T-helper 22 cell (primary cell): Measurements from ENCODE around the gene MT2A.
"Not testable (repeated sequence)": the region's sequence is repeated elsewhere in the genome, so short reads cannot be mapped to it uniquely, and the experiment has no call there.

Experiments
- DNase-seq: peaks from one replicate; pipeline ENCODE4 v3.0.0-alpha.2; 2020; ENCODE audit warnings: low read depth

Gene MT2A

DNA sequence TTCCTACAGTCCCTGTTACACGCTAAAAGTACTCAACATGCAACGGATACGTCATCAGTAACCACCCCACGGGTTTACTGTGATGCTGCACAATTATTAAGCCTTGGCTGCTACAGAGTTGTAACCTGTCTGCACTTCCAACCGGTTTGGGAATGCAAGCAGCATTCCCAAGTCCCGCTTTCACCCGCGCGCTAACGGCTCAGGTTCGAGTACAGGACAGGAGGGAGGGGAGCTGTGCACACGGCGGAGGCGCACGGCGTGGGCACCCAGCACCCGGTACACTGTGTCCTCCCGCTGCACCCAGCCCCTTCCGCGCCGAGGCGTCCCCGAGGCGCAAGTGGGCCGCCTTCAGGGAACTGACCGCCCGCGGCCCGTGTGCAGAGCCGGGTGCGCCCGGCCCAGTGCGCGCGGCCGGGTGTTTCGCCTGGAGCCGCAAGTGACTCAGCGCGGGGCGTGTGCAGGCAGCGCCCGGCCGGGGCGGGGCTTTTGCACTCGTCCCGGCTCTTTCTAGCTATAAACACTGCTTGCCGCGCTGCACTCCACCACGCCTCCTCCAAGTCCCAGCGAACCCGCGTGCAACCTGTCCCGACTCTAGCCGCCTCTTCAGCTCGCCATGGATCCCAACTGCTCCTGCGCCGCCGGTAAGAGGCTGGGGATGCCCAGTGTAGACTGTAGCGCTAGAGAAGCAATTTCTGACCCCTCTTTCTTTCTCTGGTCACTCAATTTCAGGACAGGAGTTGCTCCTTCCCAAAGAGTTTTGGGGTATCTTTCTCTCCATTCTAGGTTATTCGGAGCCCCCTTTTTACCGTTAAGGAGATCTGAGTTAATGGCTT lies at the start of gene MT2A:
TSS of gene MT2A (plus strand) at position 542 of the 833 bp plus-strand sequence. CDS start at position 614, 72 bp downstream.
- peak; percentile 75 for DNase-seq

DNA sequence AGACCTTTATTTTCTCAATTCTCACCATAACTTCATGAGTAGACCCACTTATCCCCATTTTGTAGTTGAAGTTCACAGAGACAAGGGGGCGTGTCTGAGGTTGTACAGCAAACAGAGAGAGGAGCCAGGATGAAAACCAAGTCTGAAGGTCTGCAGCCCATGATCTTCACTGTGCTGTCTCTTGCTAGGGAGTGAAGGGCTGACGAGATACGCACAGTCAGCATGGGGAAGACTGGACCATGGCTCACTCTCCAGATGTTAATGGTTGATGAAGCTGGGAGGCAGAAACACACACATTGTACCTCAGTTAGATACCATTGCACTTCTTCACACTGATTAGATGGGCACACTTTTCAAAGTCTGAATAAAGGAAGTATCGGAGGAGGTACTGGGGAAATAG lies 49.3 kb upstream of the MT2A start:
- DNase-seq, result no peak

DNA sequence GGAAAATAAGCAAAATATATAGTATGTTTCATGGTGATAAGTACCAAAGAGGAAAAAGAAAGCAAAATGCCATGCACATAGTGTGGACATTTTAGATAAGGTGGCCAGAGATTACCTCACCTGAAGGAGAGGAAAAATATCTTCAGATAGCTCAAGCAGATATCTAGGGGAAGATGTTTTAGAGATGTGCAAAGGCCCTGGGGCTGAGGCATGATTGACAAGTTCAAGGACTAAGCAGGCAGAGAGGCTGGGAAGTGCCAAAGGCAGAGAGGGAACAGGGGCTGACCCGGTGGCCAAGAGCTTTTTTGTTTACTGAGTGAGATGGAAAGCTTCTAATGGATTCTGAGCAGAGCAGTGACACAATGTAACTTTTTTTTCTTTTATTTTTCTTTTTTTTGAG lies 47.9 kb upstream of the MT2A start:
- no peak for DNase-seq

DNA sequence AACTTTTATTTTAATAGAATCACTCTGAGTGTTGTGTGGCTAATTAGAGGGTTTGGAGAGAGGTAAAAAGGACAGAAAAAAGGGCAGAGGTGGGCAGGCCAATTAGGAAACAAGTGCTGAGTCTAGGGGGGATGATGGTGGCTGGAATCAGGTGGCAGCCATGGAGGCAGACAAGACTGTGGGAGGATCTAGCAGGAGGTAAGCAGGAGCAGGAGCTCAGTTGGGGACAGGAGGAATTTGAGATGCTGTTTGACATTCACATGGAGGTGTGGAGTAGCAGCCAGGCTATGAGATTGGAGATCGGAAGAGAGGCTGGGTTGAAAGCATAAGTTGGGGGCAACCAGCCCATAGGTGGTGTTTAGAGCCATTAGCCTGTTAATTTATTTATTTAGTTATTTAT lies 47.3 kb upstream of the MT2A start:
- no peak for DNase-seq

DNA sequence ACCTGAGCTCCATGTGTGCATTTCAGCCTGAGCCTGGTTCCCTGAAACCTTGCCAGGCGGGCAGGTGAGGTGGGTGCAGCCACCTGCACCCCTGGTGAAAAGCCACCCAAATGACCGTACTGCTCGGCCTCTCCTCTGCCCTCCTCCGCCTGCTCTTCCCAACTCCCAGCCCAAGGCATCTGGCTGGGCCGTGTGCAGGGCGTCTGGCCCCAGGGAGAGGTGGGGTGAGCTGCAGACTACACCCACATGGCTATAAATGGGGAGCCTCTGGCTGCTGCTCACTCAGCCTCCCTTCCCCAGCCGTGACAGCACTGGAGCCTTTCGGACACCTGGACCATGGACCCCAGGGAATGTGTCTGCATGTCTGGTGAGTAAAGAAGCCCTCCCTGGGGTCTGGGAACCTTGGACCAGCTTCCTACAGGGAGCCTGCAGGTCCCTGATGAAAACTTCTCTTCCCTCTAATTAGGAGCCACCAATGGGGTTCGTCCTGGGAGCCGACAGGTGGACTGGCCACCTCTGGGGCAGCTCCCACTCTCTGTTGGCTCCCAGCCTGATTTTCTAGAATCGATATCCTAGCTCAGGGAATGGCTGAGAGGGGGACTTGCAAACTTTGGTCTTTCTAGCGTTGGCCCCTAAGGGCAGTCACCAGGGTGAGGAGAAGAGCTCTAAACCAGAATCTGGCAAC lies 43.4 kb upstream of the MT2A start, which contains the start of gene MT4:
TSS of gene MT4 (plus strand) at position 281 of the 685 bp plus-strand sequence. CDS start at position 337, 56 bp downstream.
- DNase-seq, result no peak

DNA sequence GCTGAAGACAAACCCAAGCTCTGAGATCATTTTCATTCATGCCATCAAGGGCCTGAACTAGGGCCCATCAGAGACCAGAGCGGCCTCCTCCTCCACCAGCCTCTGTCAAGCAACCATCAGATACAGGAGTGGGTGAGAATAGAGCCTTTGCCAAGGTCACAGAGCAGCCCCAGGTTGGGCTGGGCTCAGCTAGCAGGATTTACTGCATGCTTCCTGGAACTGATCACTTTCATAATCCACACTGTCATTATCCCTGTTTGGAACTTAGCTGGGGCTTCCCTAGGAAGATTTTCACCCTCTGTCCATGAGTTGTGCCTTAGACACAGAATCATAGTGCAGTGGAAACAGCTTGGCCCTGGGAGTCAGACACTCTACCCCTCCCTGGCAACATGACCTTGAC lies 38.4 kb upstream of the MT2A start:
- no peak for DNase-seq

DNA sequence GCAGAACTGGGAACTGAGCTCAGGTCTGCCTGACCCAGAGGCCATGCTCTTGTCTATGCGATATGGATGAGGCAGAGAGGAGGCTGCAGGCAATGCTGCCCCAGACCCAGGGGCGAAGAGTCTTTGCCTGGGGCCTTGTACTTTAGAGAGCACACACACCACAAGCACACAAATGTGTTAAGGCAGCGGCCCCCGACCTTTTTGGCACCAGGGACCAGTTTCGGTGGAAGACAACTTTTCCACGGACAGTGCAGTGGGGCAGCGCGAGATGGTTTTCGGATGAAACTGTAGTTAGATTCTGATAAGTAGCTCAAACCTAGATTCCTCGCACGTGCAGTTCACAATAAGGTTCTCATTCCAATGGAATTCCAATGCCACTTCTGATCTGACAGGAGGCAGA lies 36.9 kb upstream of the MT2A start:
- DNase-seq, result no peak

DNA sequence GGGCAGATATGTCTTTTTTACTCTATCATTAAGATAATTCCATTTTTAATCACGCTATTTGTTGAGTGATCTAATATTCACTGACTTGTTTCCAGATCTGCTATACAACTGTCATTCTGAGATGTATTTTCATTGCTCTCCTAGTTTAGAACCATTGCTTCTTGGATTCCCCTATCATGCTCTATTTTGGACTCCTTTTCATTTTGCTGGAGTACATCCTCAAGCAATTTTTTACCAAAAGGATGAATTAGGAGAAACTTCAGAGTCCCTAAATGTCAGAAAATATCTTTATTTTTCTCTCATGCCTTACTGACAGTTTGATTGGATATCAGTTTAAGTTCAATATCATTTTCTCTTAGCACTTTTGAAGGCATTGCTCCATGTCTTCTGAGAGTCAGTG lies 33.8 kb upstream of the MT2A start:
- DNase-seq, result no peak

DNA sequence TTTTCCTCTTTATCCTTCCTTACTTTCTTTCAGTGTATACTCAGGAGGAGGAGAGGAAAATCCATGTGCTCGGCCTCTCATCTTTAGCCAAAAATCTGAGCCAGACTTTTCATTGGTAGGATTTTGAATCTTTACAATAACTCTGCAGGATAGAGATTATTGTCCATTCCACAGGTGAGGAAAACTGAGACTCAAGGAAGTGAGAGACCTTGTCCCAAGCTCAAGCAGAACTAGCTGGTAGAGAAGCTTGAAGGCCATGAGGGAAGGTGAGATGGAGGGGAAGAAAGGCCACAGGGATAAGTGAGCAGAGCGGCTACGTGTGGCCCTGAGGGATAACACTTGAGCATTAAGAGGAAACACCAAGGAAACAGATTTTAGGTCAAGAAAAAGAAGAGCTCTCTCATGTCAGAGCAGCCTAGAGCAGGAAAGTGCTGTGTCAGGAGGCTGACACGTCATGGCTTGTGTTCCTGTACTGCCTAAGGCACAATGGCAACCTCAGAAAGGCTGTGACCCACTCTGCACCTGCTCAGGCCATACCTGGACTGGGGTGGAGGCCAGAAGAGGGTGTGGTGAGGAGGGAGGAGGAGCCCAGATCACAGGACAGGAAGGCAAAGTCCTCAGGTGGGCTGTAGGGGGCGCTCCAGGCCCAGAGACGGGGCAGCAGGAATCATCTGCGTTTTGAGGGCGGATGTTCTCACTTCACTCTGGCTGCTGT lies 31.6 kb upstream of the MT2A start:
- DNase-seq, result peak; percentile 65

DNA sequence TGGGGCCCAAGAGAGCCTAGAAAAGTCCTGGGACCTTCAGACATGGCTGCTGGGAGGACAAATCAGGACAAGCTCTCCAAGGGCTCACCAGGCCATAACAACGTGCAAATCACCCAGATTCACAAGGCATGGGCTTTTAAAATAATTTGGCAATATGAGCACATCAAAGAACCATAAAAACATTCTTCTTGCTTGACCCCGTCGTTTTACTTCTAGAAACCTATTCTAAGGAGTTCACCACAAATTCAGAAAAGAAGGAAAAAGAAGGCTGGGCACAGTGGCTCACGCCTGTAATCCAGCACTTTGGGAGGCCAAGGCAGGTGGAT lies 31.1 kb upstream of the MT2A start:
- DNase-seq, result no peak

DNA sequence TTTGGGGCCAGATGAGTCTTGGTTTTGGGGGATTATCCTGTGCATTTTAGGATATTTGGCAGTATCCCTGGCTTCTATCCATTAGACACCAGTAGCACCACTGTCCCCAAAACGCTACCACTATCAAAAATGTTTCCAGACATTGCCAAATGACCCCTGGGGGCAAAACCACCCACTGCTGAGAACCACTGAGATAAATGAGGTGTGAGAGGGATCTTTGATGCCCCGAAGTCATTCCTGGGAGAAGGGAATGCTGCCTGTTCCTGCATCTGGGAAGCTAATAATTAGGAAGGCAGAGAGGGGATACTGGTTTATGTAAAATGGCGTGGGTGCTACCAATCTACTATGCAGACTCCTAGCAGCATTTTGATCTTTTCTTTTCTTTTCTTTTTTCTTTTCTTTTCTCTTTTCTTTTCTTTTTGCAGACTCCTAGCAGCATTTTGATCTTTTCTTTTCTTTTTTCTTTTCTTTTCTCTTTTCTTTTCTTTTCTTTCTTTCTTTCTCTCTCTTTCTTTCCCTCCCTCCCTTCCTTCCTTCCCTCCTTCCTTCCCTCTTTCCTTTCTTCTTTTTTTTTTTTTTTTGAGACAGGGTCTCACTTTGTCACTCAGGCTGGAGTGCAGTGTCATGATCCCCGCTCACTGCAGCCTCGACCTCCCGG lies 27.9 kb upstream of the MT2A start:
- no peak for DNase-seq

DNA sequence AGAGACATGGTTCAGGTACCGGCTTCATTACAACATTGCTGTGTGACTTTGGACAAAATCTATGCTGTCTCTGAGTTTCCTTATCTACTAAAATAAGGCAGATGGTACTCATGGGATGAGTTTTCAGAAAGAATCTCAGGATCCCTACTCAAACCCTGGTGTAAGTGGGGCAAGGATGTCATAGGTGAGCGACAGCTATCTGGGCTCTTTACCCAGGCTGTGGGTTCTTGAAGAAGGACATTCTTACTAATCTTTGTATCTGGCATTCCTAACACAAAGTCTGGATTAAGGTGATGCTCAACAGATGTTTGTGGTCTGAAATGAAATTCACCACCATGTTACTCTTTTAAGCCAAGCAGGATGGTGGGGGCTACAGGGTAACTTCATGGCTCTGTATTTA lies 25.5 kb upstream of the MT2A start:
- not testable (repeated sequence) for DNase-seq

DNA sequence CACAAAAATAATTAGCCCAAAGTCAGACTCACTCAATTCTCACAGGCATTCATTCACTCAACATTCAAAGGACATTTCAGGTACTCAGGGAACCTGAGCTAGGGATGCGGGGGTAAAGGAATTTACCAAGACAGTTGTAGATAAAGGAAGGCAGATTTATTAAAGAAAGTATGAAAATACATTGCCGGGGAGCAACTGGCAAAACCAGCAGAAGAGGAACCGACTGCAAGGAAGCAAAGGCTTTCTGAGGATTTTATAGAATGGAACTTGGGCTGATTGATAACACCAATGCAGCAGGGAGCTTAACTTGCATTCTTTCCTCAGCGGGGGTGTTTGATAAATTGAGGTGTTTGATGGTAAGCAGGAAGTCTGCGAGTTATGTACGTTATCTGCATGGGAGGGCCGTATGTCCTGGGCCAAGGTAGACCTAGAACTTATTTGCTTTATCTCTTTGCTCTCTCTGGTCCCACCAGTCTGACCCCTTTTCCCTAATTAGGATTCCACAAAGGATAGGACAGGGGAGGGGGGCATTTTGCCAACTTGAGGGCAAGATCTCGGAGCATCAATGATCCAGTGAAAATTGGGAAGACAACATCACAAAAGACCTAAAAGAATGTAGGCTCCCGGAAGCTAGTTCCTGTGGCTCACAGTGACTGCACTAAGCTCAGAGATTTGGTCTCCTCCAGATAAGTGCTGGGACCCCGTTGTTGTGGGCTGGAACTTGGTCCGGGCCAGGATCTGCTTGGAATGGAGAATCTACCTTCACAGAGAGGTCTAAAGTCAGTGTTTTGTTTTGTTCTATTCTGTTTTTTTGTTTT lies 24.8 kb upstream of the MT2A start:
- DNase-seq, result no peak

DNA sequence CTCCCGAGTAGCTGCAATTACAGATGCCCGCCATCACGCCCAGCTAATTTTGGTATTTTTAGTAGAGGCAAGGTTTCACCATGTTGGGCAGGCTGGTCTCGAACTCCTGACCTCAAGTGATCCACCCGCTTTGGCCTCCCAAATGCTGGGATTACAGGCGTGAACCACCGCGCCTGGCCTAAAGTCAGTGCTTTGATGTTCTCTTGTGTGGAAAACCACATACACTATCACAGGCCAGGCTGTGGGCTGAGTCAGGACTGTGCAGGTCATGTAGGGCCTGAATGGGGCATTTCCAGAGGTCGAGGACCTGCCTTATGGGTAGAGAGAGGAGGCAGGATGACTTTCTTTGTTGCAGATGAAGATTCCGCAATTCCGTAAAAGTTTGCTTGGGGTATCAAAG lies 24.1 kb upstream of the MT2A start:
- no peak for DNase-seq

DNA sequence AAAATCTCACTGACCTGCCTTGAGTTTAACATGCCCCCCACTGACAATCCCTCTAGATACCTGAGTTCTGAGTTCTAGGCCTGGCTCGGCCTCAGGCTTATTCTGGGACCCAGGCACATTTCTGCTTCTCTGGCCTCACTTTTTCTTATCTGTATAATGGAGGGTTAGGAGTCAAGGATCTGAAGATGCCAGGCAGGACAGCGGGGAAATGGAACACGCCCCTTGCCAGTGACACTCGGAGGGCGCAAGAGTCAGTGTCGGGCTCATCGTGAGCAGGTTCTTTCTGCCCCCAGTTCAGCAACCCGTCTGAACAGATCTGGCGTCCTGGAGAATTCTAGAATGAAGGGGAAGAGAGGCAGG lies 19.6 kb upstream of the MT2A start:
- no peak for DNase-seq

DNA sequence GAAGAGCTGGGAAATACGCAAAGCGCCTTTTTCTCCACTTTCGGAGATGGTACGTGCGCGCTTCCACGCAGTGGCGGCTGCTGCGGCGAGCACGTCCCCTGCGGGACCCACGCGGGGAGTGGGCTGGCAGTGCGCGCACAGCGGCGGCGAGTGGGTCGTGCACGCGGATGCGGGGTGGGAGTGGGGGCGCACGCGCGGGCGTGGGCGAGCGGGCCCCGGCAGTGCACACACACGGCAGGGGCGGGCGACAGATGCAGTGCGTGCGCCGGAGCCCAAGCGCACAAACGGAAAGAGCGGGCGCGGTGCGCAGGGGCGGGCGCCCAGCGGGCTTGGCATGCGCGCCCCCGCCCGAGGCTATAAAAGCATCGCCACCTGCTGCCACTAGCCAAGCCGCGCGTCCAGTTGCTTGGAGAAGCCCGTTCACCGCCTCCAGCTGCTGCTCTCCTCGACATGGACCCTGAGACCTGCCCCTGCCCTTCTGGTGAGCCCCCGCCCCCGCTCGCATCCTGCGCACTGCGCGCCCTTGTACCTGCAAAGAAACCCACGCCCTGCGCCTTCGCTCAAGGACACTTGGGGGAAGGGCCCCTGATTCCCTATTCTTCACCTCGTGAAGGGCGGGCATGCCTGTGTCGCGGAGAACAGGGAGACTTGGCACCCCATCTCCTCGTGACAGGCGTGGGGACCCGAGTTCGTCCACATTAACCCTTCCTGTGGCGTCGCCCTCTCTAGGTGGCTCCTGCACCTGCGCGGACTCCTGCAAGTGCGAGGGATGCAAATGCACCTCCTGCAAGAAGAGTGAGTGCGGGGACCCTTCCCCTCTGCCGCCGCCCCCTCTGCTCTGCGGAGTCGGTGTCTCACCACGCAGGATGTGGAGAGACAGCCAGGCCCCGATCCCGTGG lies 19.0 kb upstream of the MT2A start, which contains the start of gene MT3:
TSS of gene MT3 (plus strand) at position 388 of the 899 bp plus-strand sequence. CDS start at position 451, 63 bp downstream.
- DNase-seq, result no peak

DNA sequence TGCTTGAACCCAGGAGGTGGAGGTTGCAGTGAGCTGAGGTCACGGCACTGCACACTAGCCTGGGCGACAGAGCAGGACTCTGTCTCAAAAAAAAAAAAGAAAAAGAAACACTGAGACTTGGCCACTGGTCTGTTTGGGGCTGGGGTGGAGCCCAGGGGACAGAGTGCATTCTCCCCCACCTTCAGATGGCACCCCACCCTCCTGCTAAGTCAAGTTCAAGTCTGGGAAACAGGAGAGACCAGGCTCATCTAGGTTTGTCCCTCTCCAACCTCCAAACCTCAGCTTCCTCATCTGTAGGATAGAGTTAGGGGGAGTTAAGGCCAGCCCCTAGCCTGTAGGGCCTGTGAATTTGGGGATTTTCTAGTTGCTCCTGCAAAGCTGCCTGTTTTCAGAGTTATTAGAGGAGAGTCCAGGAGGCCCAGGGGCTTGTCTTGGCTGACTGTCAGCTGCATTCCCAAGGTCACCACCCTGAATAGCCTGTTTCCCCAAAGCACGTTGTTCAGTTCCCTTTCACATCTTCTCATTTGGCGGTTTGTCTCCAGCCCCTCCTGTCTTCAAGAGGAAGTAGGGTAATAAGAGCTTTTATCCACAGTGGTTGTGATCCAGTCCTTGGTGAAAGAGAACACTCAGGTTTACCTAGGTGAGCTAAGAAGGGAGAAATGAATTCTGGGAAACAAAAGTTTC lies 16.9 kb upstream of the MT2A start:
- no peak for DNase-seq

DNA sequence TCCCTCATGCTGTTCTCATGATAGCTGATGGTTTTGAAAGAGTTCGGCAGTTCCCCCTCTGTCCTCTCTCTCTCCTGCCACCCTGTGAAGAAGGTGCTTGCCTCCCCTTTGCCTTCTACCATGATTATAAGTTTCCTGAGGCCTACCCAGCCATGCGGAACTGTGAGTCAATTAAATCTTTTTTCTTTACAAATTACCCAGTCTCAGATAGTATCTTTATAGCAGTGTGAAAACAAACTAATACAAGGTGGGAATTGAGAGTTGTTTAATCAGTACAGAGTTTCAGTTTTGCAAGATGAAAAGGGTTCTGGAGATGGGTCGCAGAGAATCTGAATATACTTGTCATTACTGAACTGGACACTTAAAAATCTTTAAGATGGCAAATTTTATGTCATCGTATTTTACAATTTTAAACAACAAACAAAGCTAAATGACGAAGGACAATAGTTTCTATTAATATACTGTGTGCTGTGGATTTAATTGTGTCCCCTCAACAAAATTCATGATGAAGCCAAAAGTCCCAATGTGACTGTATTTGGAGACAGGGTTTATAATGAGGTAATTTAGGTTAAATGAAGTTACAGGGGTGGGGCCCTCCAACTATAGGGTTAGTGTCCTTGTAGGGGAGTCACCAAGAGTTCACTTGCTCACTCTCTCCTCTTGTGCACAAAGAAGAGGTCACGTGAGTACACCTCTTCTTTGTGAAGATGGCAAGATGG lies 14.7 kb upstream of the MT2A start:
- no peak for DNase-seq

DNA sequence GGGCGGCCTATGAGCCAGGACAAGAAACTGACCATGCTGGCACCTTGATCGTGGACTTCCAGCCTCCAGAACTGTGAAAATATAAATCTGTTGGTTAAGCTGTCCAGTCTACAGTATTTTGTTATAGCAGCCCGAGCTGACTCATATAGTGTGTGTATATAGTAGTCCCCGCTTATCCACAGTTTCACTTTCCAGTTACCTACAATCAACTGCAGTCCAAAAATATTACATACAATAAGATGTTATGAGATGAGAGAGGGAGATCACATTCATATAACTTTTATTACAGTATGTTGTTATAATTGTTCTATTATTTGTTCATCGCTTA lies 14.1 kb upstream of the MT2A start:
- no peak for DNase-seq
